ENCODE data around the gene LYRM9.

DNA sequence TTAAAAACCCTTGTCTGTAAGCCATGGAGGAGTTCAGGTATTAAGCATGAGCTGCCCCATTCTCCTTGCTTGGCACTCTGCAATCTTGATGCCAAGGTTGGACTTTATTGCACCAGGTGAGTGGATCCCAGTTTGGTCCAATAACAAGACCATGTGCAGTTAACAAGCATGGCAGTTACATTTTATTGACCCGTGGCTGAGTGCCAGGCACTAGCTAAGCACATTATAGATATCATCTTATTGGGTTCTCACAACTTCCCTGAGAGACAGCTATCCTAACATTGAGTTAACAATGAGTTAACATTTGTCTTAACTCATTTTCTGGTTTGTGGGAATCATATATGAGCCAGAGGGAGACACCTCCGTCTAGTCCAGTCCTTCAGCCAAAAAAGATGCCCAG, 21.8 kb downstream of the LYRM9 start:
- TF ChIP-seq GATA3 (IDR thresholded peaks at IDR 0.05; ENCODE audit: low read depth, low read length) (no peak), GATA2 (IDR thresholded peaks at IDR 0.05; ENCODE audit: low read depth, low read length) (no peak)
